GM12875 (cell line): Measurements from ENCODE around the gene TOP3B.

Experiments
- H3K4me3 ChIP-seq: one replicate; pipeline ENCODE4 v1.5.1; 2011; ENCODE audit warnings: low read depth, low read length, control low read depth
- CTCF ChIP-seq: IDR thresholded peaks from 2 replicates; pipeline ENCODE4 v1.5.1; 2011; ENCODE audit warnings: low read depth, mild to moderate bottlenecking, control low read depth, inconsistent platforms, low read length, moderate library complexity, borderline replicate concordance; ENCODE audit not compliant: insufficient read depth

TOP3B gene

GRCh38 chr22:21948824-21949568 lies 33.6 kb downstream of the TOP3B start:
- no peak overlapping the region for H3K4me3 ChIP-seq
- no peak for TF ChIP-seq CTCF

- no peak for TF ChIP-seq CTCF
- no peak overlapping the region for H3K4me3 ChIP-seq
These were observed 34.2 kb downstream of the TOP3B start for GRCh38 chr22:21948390-21948789.

DNA sequence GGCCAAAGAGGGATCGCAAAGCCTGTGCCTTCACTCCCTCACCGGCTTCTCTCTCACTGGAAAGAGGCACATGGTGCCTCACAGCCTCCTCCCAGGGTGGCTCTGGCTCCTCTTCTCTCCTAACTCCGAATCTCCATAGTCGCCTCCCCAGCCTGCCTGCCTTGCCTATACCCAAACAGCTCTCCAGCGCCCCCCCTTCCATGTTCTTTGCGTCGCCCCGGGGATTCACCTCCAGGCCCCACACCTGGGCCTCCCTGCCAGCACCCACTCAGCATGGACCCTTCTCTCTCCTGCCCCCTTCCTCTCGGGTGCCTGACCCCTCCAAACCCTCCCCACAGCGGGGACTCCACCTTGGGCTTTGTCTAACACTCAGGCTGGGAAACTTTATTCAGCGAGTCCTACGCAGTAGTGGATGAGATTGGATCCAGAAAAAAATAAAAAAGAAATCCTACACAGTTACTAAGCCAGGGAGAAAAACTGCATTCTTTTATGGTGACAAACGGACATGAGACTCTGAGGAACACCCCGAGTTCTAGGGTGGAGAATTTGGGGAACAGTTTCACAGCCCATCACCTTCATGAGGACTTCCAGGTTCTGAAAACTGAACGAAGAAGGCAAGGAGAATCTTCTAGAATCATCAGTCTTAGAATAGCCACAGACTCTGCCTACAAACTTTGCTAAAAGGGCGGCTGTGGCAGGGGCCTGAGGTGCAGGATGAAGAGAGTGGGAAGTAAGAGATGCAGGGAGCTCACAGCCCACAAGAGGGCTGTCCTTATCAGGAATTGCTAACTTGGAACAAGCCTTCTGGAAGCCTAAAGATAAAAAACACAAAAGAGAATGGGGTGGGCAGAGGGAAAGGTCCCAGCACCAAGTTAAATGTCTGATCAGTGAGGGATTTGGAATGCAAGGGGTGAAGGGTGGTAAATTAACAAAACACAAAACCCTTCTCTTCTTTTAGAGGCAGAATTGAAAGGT lies 35.3 kb downstream of the TOP3B start:
- TF ChIP-seq CTCF = no peak
- H3K4me3 ChIP-seq = no peak overlapping the region

DNA sequence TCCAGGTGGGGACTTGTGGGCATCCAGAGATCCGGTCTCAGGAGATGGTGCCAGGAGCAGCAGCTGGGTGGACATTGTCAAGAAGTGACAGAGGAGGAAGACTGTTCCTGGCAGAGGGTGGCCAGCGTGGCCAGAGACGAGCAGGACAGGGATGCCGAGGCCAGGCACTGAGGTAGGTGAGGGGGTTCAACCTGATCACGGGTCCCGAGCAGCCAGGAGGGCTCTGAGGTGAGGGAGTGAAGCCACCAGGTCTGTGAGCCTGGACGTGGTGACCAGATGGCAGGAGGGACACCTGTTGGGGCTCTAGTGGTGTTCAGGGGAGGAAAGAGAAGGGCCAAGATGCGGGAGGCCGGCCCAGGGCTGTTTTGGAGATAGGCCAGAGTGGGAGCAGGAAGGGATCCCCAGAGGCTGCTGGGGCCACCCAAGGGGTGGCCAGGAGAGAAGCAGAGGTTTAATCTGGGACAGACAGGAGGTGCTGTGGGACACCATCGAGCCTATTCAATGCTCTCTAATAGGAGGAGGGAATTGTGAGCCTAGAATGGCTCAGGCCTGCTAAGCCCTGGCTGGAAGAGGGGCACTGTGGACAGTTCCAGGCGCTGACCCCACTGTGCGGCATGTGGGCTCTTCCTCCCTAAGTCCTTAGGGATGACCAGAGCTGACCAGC lies 36.2 kb downstream of the TOP3B start:
- TF ChIP-seq CTCF = no peak
- no peak overlapping the region for H3K4me3 ChIP-seq

DNA sequence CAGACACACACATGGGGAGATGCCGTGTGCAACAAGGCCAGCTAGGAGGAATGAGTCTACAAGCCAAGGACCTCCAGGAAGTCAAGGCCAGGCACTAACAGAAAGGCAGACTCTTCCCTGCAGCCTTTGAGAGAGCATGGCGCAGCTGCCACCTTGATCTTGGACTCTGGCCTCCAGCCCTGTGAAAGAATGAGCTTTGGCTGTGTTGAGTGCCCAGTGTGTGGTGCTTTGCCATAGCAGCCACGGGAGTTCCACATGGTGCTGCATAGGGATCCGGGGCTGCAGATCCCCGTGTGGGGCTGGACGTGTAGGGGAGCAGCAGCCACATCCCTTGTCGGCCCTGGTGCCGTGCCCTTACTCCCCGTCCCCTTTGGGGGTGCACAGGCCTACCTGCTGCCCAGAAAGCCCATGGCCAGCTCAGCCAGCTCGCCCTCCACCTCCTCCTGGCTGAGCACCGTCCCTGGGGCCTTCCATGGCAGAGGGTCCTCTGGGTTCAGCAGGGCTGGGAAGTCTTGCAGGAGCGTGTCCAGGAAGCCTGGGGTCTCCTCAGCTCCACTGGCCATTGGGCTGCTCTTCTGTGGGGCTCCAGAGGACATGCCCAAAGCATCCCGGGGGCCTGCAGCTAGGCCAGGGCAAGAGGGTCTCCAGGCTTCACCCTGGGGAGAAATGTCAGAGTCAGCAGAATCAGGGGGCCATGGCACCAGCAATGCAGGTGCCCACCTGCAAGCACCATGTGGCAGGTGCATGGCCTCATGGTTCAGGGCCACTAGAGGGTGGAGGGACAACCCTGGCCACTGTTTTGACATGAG lies 36.9 kb downstream of the TOP3B start:
- TF ChIP-seq CTCF = no peak
- H3K4me3 ChIP-seq = no peak overlapping the region

GRCh38 chr22:21944871-21945270 lies 37.7 kb downstream of the TOP3B start:
- no peak for TF ChIP-seq CTCF
- H3K4me3 ChIP-seq = no peak overlapping the region
